ENCODE results near the gene SLC25A29.

The SLC25A29 gene

GRCh38 chr14:100330388-100330931, 24.2 kb upstream of the SLC25A29 start:
- Histone ChIP-seq H3K36me3 (ENCODE audit: control insufficient read depth, insufficient read depth, low read length) (peaks cover 19% of the 10 kb centered on the region), H3K4me3 (ENCODE audit: extremely low read depth, insufficient read depth, low read length, poor library complexity, severe bottlenecking) (no peak overlapping the region), H3K27ac (ENCODE audit: low read depth, low read length, severe bottlenecking) (no peak overlapping the region), H3K9me3 (ENCODE audit: control insufficient read depth, low read length) (no peaks in the 10 kb centered on the region), H3K4me1 (ENCODE audit: control insufficient read depth, insufficient read depth, low read length, poor library complexity, severe bottlenecking) (no peaks in the 10 kb centered on the region)
- WGBS, 2 experiments (ENCODE audit: insufficient coverage in 2 of 2), result 87 to 89% methylated on average over 8 to 9 of the region's 13 CpGs

GRCh38 chr14:100330007-100330344, 23.7 kb upstream of the SLC25A29 start:
- Histone ChIP-seq H3K9me3 (ENCODE audit: control insufficient read depth, low read length) (no peaks in the 10 kb centered on the region), H3K4me3 (ENCODE audit: extremely low read depth, insufficient read depth, low read length, poor library complexity, severe bottlenecking) (no peak overlapping the region), H3K4me1 (ENCODE audit: control insufficient read depth, insufficient read depth, low read length, poor library complexity, severe bottlenecking) (no peaks in the 10 kb centered on the region), H3K36me3 (ENCODE audit: control insufficient read depth, insufficient read depth, low read length) (peaks cover 17% of the 10 kb centered on the region), H3K27ac (ENCODE audit: low read depth, low read length, severe bottlenecking) (no peak overlapping the region)
- 84 to 91% methylated on average over 9 to 10 of the region's 11 CpGs for WGBS, 2 experiments (ENCODE audit: insufficient coverage in 2 of 2)

- Histone ChIP-seq H3K4me1 (ENCODE audit: control insufficient read depth, insufficient read depth, low read length, poor library complexity, severe bottlenecking) (no peaks in the 10 kb centered on the region), H3K36me3 (ENCODE audit: control insufficient read depth, insufficient read depth, low read length) (peaks cover 11% of the 10 kb centered on the region), H3K9me3 (ENCODE audit: control insufficient read depth, low read length) (no peaks in the 10 kb centered on the region), H3K27ac (ENCODE audit: low read depth, low read length, severe bottlenecking) (no peak overlapping the region), H3K4me3 (ENCODE audit: extremely low read depth, insufficient read depth, low read length, poor library complexity, severe bottlenecking) (no peak overlapping the region)
- 86 to 90% methylated on average over 34 to 36 of the region's 36 CpGs for WGBS, 2 experiments (ENCODE audit: insufficient coverage in 2 of 2)
Measured at GRCh38 chr14:100329233-100330006, 23.2 kb upstream of the SLC25A29 start.

- Histone ChIP-seq H3K4me3 (ENCODE audit: extremely low read depth, insufficient read depth, low read length, poor library complexity, severe bottlenecking) (no peak overlapping the region), H3K27ac (ENCODE audit: low read depth, low read length, severe bottlenecking) (no peak overlapping the region), H3K9me3 (ENCODE audit: control insufficient read depth, low read length) (no peaks in the 10 kb centered on the region), H3K36me3 (ENCODE audit: control insufficient read depth, insufficient read depth, low read length) (peaks cover 6% of the 10 kb centered on the region), H3K4me1 (ENCODE audit: control insufficient read depth, insufficient read depth, low read length, poor library complexity, severe bottlenecking) (no peaks in the 10 kb centered on the region)
- WGBS, 2 experiments (ENCODE audit: insufficient coverage in 2 of 2), result 93% methylated on average over 29 of the region's 32 CpGs
Measured at GRCh38 chr14:100328495-100329163, 22.4 kb upstream of the SLC25A29 start.

GRCh38 chr14:100327128-100327527, 20.9 kb upstream of the SLC25A29 start:
- H3K9me3 ChIP-seq (ENCODE audit: control insufficient read depth, low read length), result no peaks in the 10 kb centered on the region
- no peaks in the 10 kb centered on the region for H3K36me3 ChIP-seq (ENCODE audit: control insufficient read depth, insufficient read depth, low read length)
- WGBS, 2 experiments (ENCODE audit: insufficient coverage in 2 of 2), result 93% methylated on average over 24 of the region's 24 CpGs
- no peak overlapping the region for H3K27ac ChIP-seq (ENCODE audit: low read depth, low read length, severe bottlenecking)
- H3K4me3 ChIP-seq (ENCODE audit: extremely low read depth, insufficient read depth, low read length, poor library complexity, severe bottlenecking), result no peak overlapping the region
- H3K4me1 ChIP-seq (ENCODE audit: control insufficient read depth, insufficient read depth, low read length, poor library complexity, severe bottlenecking), result no peaks in the 10 kb centered on the region

- 92 to 99% methylated on average over 10 to 11 of the region's 13 CpGs for WGBS, 2 experiments (ENCODE audit: insufficient coverage in 2 of 2)
- H3K9me3 ChIP-seq (ENCODE audit: control insufficient read depth, low read length), result no peaks in the 10 kb centered on the region
- no peak overlapping the region for H3K4me3 ChIP-seq (ENCODE audit: extremely low read depth, insufficient read depth, low read length, poor library complexity, severe bottlenecking)
- H3K27ac ChIP-seq (ENCODE audit: low read depth, low read length, severe bottlenecking), result no peak overlapping the region
- H3K4me1 ChIP-seq (ENCODE audit: control insufficient read depth, insufficient read depth, low read length, poor library complexity, severe bottlenecking), result no peaks in the 10 kb centered on the region
- no peaks in the 10 kb centered on the region for H3K36me3 ChIP-seq (ENCODE audit: control insufficient read depth, insufficient read depth, low read length)
Measured at GRCh38 chr14:100325958-100326357, 19.7 kb upstream of the SLC25A29 start.

GRCh38 chr14:100325231-100325632, 19.0 kb upstream of the SLC25A29 start:
- 91 to 95% methylated on average over 14 to 15 of the region's 17 CpGs for WGBS, 2 experiments (ENCODE audit: insufficient coverage in 2 of 2)
- Histone ChIP-seq H3K27ac (ENCODE audit: low read depth, low read length, severe bottlenecking) (no peak overlapping the region), H3K4me3 (ENCODE audit: extremely low read depth, insufficient read depth, low read length, poor library complexity, severe bottlenecking) (no peak overlapping the region), H3K9me3 (ENCODE audit: control insufficient read depth, low read length) (no peaks in the 10 kb centered on the region), H3K4me1 (ENCODE audit: control insufficient read depth, insufficient read depth, low read length, poor library complexity, severe bottlenecking) (no peaks in the 10 kb centered on the region), H3K36me3 (ENCODE audit: control insufficient read depth, insufficient read depth, low read length) (no peaks in the 10 kb centered on the region)

- WGBS, 2 experiments (ENCODE audit: insufficient coverage in 2 of 2), result 90% methylated on average over 8 of the region's 8 CpGs
- Histone ChIP-seq H3K4me3 (ENCODE audit: extremely low read depth, insufficient read depth, low read length, poor library complexity, severe bottlenecking) (no peak overlapping the region), H3K4me1 (ENCODE audit: control insufficient read depth, insufficient read depth, low read length, poor library complexity, severe bottlenecking) (no peaks in the 10 kb centered on the region), H3K9me3 (ENCODE audit: control insufficient read depth, low read length) (no peaks in the 10 kb centered on the region), H3K27ac (ENCODE audit: low read depth, low read length, severe bottlenecking) (no peak overlapping the region), H3K36me3 (ENCODE audit: control insufficient read depth, insufficient read depth, low read length) (no peaks in the 10 kb centered on the region)
Measured at GRCh38 chr14:100323942-100324307, 17.7 kb upstream of the SLC25A29 start.

GRCh38 chr14:100323121-100323941, 17.1 kb upstream of the SLC25A29 start, which contains the start of gene SLC25A47:
TSS of gene SLC25A47 (plus strand) at chr14:100323339. CDS start at chr14:100323415, 76 bp downstream.
- no peaks in the 10 kb centered on the region for H3K9me3 ChIP-seq (ENCODE audit: control insufficient read depth, low read length)
- WGBS, 2 experiments (ENCODE audit: insufficient coverage in 2 of 2), result 84 to 93% methylated on average over 12 to 16 of the region's 16 CpGs

GRCh38 chr14:100322138-100322957, 16.1 kb upstream of the SLC25A29 start:
- Histone ChIP-seq H3K36me3 (ENCODE audit: control insufficient read depth, insufficient read depth, low read length) (no peaks in the 10 kb centered on the region), H3K4me1 (ENCODE audit: control insufficient read depth, insufficient read depth, low read length, poor library complexity, severe bottlenecking) (no peaks in the 10 kb centered on the region), H3K27ac (ENCODE audit: low read depth, low read length, severe bottlenecking) (no peak overlapping the region), H3K9me3 (ENCODE audit: control insufficient read depth, low read length) (no peaks in the 10 kb centered on the region), H3K4me3 (ENCODE audit: extremely low read depth, insufficient read depth, low read length, poor library complexity, severe bottlenecking) (no peak overlapping the region)
- 87 to 94% methylated on average over 12 to 15 of the region's 15 CpGs for WGBS, 2 experiments (ENCODE audit: insufficient coverage in 2 of 2)

More at GRCh38 chr14:100323121-100323941, 17.1 kb upstream of the SLC25A29 start, which contains the start of gene SLC25A47:
- Histone ChIP-seq H3K36me3 (ENCODE audit: control insufficient read depth, insufficient read depth, low read length) (no peaks in the 10 kb centered on the region), H3K4me1 (ENCODE audit: control insufficient read depth, insufficient read depth, low read length, poor library complexity, severe bottlenecking) (no peaks in the 10 kb centered on the region), H3K27ac (ENCODE audit: low read depth, low read length, severe bottlenecking) (no peak within 1 kb of the TSS), H3K4me3 (ENCODE audit: extremely low read depth, insufficient read depth, low read length, poor library complexity, severe bottlenecking) (no peak within 1 kb of the TSS)

Data from mesodermal cell (in vitro differentiated cells).